ENCODE measurements around the gene DCLK3.

The DCLK3 gene

DNA sequence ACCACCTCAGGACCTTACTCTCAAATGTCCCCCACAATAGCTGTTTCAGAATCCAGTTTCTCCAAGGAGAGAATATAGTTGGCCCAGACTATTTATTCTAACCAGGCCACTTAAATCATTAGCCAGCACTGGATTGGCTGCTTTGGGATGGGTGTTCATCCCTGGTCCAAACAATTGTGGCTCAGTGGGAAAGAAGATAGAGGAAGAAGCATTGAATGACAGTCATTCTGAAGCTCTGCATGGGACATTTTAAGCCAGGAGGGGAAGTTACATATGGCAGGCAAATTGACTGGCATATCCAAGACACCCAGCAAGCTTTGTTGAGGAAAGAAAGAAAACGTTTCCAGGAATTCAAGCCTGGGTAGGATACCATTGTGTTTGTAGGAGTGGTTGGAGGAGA lies 5.6 kb upstream of the DCLK3 start:
- DNase-seq (ENCODE audit: low spot score): no peak

GRCh38 chr3:36765104-36765503 lies 751 bp upstream of the DCLK3 start:
- DNase-seq (ENCODE audit: low spot score): no peak

DNA sequence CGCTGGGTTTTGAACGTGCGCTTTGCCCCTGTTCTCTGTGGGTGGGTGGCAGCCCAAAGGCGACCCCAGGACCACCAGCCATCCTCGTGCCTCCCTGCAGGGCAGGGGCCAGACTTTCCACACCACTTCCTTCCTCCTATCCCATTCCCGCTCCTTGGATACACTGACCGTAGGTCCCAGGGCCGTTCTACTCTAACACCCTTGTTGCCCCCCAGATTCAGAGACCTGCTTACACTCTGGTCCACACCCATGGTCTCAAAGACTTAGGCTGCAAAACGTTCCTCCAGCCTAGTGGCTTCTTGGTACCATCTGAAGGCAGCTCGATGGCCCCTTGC lies 318 bp upstream of the DCLK3 start:
- DNase-seq (ENCODE audit: low spot score): no peak

GRCh38 chr3:36762918-36763849 lies 1.2 kb downstream of the DCLK3 start:
- DNase-seq (ENCODE audit: low spot score): no peak

DNA sequence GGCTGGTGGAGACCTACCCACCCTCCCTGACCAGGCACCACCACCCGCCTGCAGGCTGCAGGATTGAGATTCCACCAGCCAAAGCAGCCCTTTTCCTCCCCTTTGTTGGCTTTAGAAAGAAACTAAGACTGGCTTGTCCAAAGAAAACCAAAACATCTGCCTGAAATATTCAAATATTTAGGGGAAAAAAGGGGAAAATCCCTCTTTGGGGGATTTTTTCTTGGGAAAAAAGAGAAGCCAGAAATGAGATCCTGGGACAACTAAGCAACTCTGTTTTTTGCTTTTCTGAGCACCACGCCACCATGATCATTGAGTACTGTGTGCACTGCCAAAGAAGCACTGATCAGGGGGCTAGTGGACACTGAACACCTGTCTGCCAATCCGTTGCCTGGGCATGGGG lies 2.6 kb downstream of the DCLK3 start:
- no peak for DNase-seq (ENCODE audit: low spot score)

GRCh38 chr3:36756269-36756668 lies 8.1 kb downstream of the DCLK3 start:
- DNase-seq (ENCODE audit: low spot score): no peak

GRCh38 chr3:36751326-36751725 lies 13.0 kb downstream of the DCLK3 start:
- DNase-seq (ENCODE audit: low spot score): no peak

DNA sequence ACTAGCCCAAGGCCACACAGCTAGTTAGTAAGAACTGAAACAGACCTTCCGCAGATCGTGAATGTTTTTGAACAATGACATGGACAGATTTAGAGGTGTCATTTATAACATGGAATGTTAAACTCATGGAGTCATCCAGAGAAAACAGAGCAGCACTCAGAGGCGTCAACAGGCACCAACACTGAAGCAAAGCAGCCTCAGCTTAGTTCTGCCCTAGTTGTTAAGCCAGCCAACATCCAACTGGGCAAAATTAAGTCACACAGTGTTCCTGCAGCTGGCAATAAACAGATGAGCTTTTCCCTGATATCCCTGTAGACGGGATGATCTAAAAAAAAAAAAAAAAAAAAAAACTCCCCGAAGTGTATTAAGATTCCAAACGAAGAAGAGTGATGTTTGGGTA lies 13.6 kb downstream of the DCLK3 start:
- DNase-seq (ENCODE audit: low spot score): no peak

- no peak for DNase-seq (ENCODE audit: low spot score)
These were observed 19.6 kb downstream of the DCLK3 start for GRCh38 chr3:36744763-36745162.

GRCh38 chr3:36743826-36744225 lies 20.5 kb downstream of the DCLK3 start:
- no peak for DNase-seq (ENCODE audit: low spot score)

DNA sequence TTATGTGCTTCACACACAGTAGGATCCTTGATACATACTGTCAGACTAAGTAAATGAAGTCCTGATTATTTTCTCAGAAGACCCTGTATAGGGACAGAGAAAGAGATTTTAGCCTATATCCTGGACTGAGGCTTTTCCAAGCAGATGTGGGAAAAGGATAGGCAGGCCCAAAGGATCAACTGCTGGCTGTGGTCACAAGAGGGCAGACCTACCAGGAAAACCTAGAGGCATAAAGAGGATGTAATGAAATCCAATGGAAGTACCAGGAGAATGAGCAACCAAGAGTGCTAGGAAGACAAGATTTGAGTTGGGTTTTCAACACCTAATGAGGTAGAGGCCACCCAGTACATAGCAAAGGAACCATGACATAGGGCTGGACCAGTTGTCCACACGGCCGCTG lies 23.1 kb downstream of the DCLK3 start:
- DNase-seq (ENCODE audit: low spot score): peak; percentile 13

GRCh38 chr3:36740787-36741186 lies 23.6 kb downstream of the DCLK3 start:
- no peak for DNase-seq (ENCODE audit: low spot score)

GRCh38 chr3:36738702-36739101 lies 25.7 kb downstream of the DCLK3 start:
- no peak for DNase-seq (ENCODE audit: low spot score)

- DNase-seq (ENCODE audit: low spot score): no peak
These were observed 28.1 kb downstream of the DCLK3 start for GRCh38 chr3:36736301-36736700.

DNA sequence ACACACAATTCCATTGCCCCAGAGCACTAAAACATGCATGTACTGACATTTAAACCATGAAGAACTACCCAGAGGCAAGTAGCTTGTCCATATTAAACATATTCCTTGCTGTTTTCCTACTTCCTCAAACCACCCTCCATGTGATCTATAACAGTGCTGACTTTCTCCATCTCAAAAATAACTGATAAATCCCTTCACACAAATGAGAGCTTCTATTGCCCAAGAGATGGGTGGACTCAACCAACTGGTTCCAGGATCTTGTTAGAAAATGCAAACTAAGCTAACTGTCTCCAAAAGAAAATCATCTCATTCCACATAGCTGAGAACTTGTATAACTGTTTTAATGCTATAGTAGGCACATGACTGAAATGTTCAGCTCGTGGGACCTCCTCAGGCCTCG lies 29.6 kb downstream of the DCLK3 start:
- DNase-seq (ENCODE audit: low spot score): no peak

- no peak for DNase-seq (ENCODE audit: low spot score)
These were observed 30.6 kb downstream of the DCLK3 start for GRCh38 chr3:36733723-36734122.

DNA sequence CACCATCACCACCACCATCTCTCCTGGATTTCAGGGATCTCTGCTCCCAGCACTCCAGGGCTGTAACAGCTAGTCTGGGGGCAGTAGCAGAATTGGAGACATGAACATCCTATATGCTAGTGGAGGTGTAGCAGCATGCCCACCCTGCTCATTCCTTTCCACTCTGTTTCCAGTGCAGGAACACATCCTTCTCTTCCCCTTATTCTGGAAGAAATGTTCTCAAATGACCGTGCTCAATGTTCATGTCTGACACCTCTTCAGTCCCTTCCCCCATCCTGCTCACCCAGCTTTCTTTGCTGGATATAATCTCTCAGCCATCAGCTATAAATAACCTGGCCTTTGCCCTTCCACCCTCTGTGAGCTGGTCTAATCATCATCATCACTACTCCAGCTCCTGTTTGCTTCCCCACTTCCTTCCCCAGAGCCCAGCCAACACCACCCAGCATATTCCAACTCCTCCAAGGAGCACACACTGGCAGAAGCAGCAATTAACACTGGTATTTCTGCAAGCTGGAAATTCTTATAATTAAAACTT lies 31.1 kb downstream of the DCLK3 start:
- no peak for DNase-seq (ENCODE audit: low spot score)

GRCh38 chr3:36730966-36731365 lies 33.4 kb downstream of the DCLK3 start:
- no peak for DNase-seq (ENCODE audit: low spot score)

DNA sequence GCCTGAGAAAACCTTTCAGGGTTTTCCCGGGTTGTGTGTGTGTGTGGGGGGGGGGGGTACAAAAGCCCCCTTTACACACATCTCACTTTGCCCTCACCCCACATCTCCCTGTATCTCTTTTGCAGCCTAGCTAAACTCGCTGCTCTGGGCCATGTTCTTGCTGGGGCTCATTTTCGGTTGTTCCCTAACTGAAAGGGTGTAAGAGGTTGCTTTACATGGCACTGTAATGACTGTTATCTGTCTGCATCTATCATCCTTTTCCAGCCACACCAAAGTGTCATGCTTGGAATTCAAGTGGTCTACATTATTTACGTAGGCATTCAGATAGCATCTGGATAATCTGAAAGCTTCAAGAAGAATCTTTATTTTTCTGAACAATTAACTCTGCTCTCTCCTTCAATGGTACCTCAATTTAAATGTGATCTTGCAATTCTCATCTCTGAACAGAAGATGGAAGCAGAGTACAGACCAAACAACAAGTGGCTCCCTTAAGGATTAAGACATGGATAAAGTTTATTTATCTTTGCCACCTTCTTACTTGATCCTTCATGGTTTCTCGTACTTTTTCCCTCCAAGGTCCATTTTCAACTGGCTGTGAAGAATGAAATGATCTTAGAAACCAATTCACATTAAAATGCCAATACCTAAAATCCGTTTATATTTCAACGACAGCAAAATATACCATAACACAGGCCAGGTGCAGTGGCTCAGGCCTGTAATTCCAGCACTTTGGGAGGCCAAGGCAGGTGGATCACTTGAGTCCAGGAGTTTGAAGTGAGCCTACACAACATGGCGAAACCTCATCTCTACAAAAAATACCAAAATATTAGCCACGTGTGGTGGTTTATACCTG lies 34.9 kb downstream of the DCLK3 start:
- DNase-seq (ENCODE audit: low spot score): peak; percentile 56

DNA sequence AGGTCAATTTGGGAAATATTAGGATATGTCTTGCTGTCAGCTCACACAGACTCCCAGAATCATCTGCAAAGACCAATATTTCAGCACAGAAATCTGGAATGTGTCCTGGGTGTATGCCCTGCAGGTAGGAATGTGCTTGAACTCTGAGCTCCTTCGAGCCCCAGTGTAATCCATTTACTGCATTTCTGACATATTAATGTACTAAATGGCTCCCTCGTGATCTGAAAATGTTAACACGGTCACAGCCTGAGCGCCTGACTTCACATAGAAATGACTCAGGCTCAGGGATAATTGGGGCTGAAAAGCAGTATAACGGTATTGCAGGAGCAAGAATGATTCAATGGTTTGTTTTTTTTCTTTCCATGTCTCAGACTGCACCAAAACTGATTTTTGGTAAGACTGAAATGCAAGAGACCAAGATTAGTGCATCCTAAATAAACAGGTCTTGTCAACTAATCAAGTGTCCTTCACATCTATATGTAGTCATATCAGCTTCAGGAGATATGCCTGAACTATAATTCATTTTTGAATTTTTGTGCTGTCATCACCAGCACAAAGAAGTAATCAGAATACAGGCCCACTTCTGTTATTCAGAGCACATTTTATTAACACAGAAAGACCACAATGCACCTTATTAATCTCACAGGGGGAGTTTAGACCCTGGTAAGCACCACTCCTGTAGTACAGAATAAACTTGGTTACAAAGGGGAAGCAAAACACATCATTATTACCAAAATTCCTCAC lies 49.8 kb downstream of the DCLK3 start:
- peak; percentile 78 for DNase-seq (ENCODE audit: low spot score)

GRCh38 chr3:36713904-36714303 lies 50.4 kb downstream of the DCLK3 start:
- DNase-seq (ENCODE audit: low spot score): no peak

GRCh38 chr3:36710606-36711005 lies 53.7 kb downstream of the DCLK3 start:
- no peak for DNase-seq (ENCODE audit: low spot score)
